Progenitor cell of endocrine pancreas (in vitro differentiated cells): ENCODE data around the gene ADAMTSL5. TPM values are rescaled to one million over a fixed set of nuclear protein-coding genes. Genes with fewer than 3 reads are reported as not detected.

Experiments
- DNase-seq: peaks from one replicate; pipeline ENCODE4 v3.0.0; 2021; ENCODE audit warnings: low spot score; ENCODE audit not compliant: unreplicated experiment
- H3K27ac Mint-ChIP-seq: 2 replicates; pipeline ENCODE4 v1.8.0; 2021; ENCODE audit warnings: mild to moderate bottlenecking, moderate library complexity, mixed read lengths
- H3K27me3 Mint-ChIP-seq: 2 replicates; pipeline ENCODE4 v1.8.0; 2021; ENCODE audit warnings: mixed read lengths
- H3K36me3 Mint-ChIP-seq: 2 replicates; pipeline ENCODE4 v1.8.0; 2022; ENCODE audit warnings: mixed read lengths; ENCODE audit not compliant: insufficient read depth
- H3K4me1 Mint-ChIP-seq: 2 replicates; pipeline ENCODE4 v1.8.0; 2021; ENCODE audit warnings: low read depth, mixed read lengths
- H3K4me3 Mint-ChIP-seq: 2 replicates; pipeline ENCODE4 v1.8.0; 2021; ENCODE audit warnings: low read depth, mild to moderate bottlenecking, moderate library complexity, mixed read lengths
- H3K9me3 Mint-ChIP-seq: 2 replicates; pipeline ENCODE4 v1.8.0; 2021; ENCODE audit warnings: low read depth, mixed read lengths
- CTCF ChIP-seq: fragments of 200-600 bp; sonication (generic); IDR thresholded peaks from one replicate; pipeline ENCODE4 v1.5.0; 2021; ENCODE audit warnings: antibody characterized with exemption, mild to moderate bottlenecking; ENCODE audit not compliant: unreplicated experiment
- long read RNA-seq: library from polyadenylated mRNA; unstranded; transcript quantifications from one replicate; pipeline ENCODE4 v2.0.0, GENCODE V29; 2020
- total RNA-seq: library from RNA; stranded (reverse); gene quantifications from 2 replicates; pipeline ENCODE4 v1.2.1, GENCODE V29; 2021

The ADAMTSL5 gene
- total RNA-seq, result 2.3 and 4.8 TPM in 2 replicates
- long read RNA-seq, result 0 reads

GRCh38 chr19:1512671-1513498 is at the start of gene ADAMTSL5:
Gene ADAMTSL5, minus strand, starts transcription at chr19:1513019. Its CDS starts 2,076 bp downstream, at chr19:1510943.
- H3K4me3 Mint-ChIP-seq, result no peak within 1 kb of the TSS
- peaks cover 3% of the 10 kb centered on the region for H3K4me1 Mint-ChIP-seq
- no peaks in the 10 kb centered on the region for H3K9me3 Mint-ChIP-seq
- no peak for DNase-seq
- TF ChIP-seq CTCF, result peak; percentile 44
- H3K27ac Mint-ChIP-seq, result peak within 1 kb of the TSS; percentile 52
- H3K36me3 Mint-ChIP-seq, result no peaks in the 10 kb centered on the region
- H3K27me3 Mint-ChIP-seq, result peaks cover 42% of the 10 kb centered on the region

GRCh38 chr19:1561236-1561842 is 48.5 kb upstream of the ADAMTSL5 start:
- no peak for TF ChIP-seq CTCF
- Mint-ChIP-seq H3K36me3 (peaks cover 16% of the 10 kb centered on the region), H3K4me1 (peaks cover 14% of the 10 kb centered on the region), H3K27me3 (no peaks in the 10 kb centered on the region), H3K27ac (no peak overlapping the region), H3K9me3 (no peaks in the 10 kb centered on the region), H3K4me3 (no peak overlapping the region)
- no peak for DNase-seq

GRCh38 chr19:1560286-1560882 is 47.6 kb upstream of the ADAMTSL5 start:
- no peaks in the 10 kb centered on the region for H3K27me3 Mint-ChIP-seq
- no peak for DNase-seq
- H3K27ac Mint-ChIP-seq, result peak overlapping the region; percentile 67
- H3K9me3 Mint-ChIP-seq, result no peaks in the 10 kb centered on the region
- TF ChIP-seq CTCF, result no peak
- H3K4me1 Mint-ChIP-seq, result peaks cover 10% of the 10 kb centered on the region
- H3K36me3 Mint-ChIP-seq, result peaks cover 16% of the 10 kb centered on the region
- H3K4me3 Mint-ChIP-seq, result no peak overlapping the region

GRCh38 chr19:1558552-1558951 is 45.7 kb upstream of the ADAMTSL5 start:
- no peaks in the 10 kb centered on the region for H3K27me3 Mint-ChIP-seq
- no peak overlapping the region for H3K4me3 Mint-ChIP-seq
- no peak for TF ChIP-seq CTCF
- H3K4me1 Mint-ChIP-seq, result peaks cover 2% of the 10 kb centered on the region
- peaks cover 16% of the 10 kb centered on the region for H3K36me3 Mint-ChIP-seq
- H3K9me3 Mint-ChIP-seq, result no peaks in the 10 kb centered on the region
- peak overlapping the region; percentile 84 for H3K27ac Mint-ChIP-seq
- no peak for DNase-seq

- H3K27me3 Mint-ChIP-seq, result no peaks in the 10 kb centered on the region
- DNase-seq, result no peak
- no peaks in the 10 kb centered on the region for H3K4me1 Mint-ChIP-seq
- no peaks in the 10 kb centered on the region for H3K9me3 Mint-ChIP-seq
- H3K4me3 Mint-ChIP-seq, result no peak overlapping the region
- no peak for TF ChIP-seq CTCF
- H3K27ac Mint-ChIP-seq, result no peak overlapping the region
- H3K36me3 Mint-ChIP-seq, result peaks cover 15% of the 10 kb centered on the region
Measured at GRCh38 chr19:1556390-1557070, 43.7 kb upstream of the ADAMTSL5 start.
